Panc1 (cell line): ENCODE measurements around the gene EXTL1. TPM values are rescaled to one million over a fixed set of nuclear protein-coding genes. Genes with fewer than 3 reads are reported as not detected.
A peak's percentile ranks its signal among the peaks of the same experiment; 100 is the strongest.

Source experiments
- ATAC-seq: fragments of 200-7000 bp; cut with Tn5 transposase; 2 replicates; pipeline ENCODE4 v1.9.1; 2020; ENCODE audit warnings: mild to moderate bottlenecking, moderate library complexity
- BruUV-seq: library from RNA; stranded (reverse); fragments of 400-500 nt; replicated peaks from 2 replicates; lab custom pipeline; 2021; lab: Mats Ljungman, UMichigan
- CTCF ChIA-PET: fragments of 300-600 bp; sonication (Branson Sonifier 250); formaldehyde crosslinking; loops from one replicate; lab custom pipeline; 2022; ENCODE audit warnings: antibody characterized with exemption; lab: Charles Lee
- POLR2A ChIA-PET: fragments of 300-600 bp; sonication (Branson Sonifier 250); formaldehyde crosslinking; loops from one replicate; lab custom pipeline; 2022; ENCODE audit warnings: antibody characterized with exemption; lab: Charles Lee
- DNase-seq: peaks from one replicate; pipeline ENCODE4 v3.0.0-alpha.2; 2010; ENCODE audit warnings: low read depth, low spot score
- H3K27ac ChIP-seq: 2 replicates; pipeline ENCODE4 v1.5.1; 2011; ENCODE audit warnings: mild to moderate bottlenecking, low read length, inconsistent platforms
- H3K27me3 ChIP-seq: fragments of 200-500 bp; sonication (Bioruptor generic); 2 replicates; pipeline ENCODE4 v1.6.0; 2014; ENCODE audit warnings: low read length, inconsistent platforms; ENCODE audit not compliant: control insufficient read depth, insufficient read depth
- H3K36me3 ChIP-seq: fragments of 200-500 bp; sonication (Bioruptor generic); 2 replicates; pipeline ENCODE4 v1.5.1; 2014; ENCODE audit warnings: inconsistent platforms, mild to moderate bottlenecking, low read length, moderate library complexity; ENCODE audit not compliant: control insufficient read depth, insufficient read depth
- H3K4me1 ChIP-seq: 2 replicates; pipeline ENCODE4 v1.5.1; 2011; ENCODE audit warnings: inconsistent platforms, mild to moderate bottlenecking, low read length, moderate library complexity; ENCODE audit not compliant: control insufficient read depth, insufficient read depth
- H3K4me3 ChIP-seq, 2 experiments: 2 replicates each; pipeline ENCODE4 v1.5.1; 2011 to 2012; ENCODE audit warnings: low read depth in 2 of 2, low read length in 2 of 2, mild to moderate bottlenecking in 2 of 2, inconsistent platforms in 1 of 2, moderate library complexity in 1 of 2
- H3K9me3 ChIP-seq: fragments of 200-500 bp; sonication (Bioruptor generic); 2 replicates; pipeline ENCODE4 v1.5.1; 2014; ENCODE audit warnings: low read depth, mild to moderate bottlenecking, inconsistent platforms, low read length, moderate library complexity; ENCODE audit not compliant: control insufficient read depth, insufficient read depth
- CTCF ChIP-seq: fragments of 450-650 bp; IDR thresholded peaks from 2 replicates; pipeline ENCODE4 v1.5.1; 2017; ENCODE audit warnings: mild to moderate bottlenecking
- POLR2AphosphoS5 ChIP-seq: IDR thresholded peaks from 2 replicates; pipeline ENCODE4 v1.6.1; 2012; ENCODE audit warnings: mild to moderate bottlenecking, low read depth, low read length, moderate library complexity
- REST ChIP-seq, 2 experiments: IDR thresholded peaks; 2 replicates each; pipeline ENCODE4 v1.6.1; 2011 to 2012; ENCODE audit warnings: low read depth in 2 of 2, control low read depth in 1 of 2, low read length in 1 of 2, mild to moderate bottlenecking in 1 of 2, moderate library complexity in 1 of 2; ENCODE audit not compliant: insufficient read depth in 1 of 2
- SIN3A ChIP-seq: IDR thresholded peaks from 2 replicates; pipeline ENCODE4 v1.6.1; 2012; ENCODE audit warnings: low read depth, mild to moderate bottlenecking, low read length, moderate library complexity, borderline replicate concordance; ENCODE audit not compliant: insufficient read depth
- TCF7L2 ChIP-seq: IDR thresholded peaks from 2 replicates; pipeline ENCODE4 v1.6.1; 2011; ENCODE audit warnings: mild to moderate bottlenecking, low read depth, low read length, inconsistent platforms
- in situ Hi-C: cut with HindIII; loops from 2 replicates; pipeline ENCODE4 v1.10.0; 2016; ENCODE audit warnings: low sequenced_read_pairs, low pct_unique_long_range_greater_than_20kb
- intact Hi-C: fragments of 100-400 bp; cut with micrococcal nuclease; formaldehyde crosslinking; loops from one replicate; pipeline ENCODE4 v1.10.0; 2022; ENCODE audit not compliant: unreplicated experiment
- total RNA-seq: library from RNA; stranded (reverse); gene quantifications from one replicate; pipeline ENCODE4 v1.2.1, GENCODE V29; 2021; ENCODE audit not compliant: unreplicated experiment

The EXTL1 gene
- total RNA-seq, 1 experiment from 2014 or later, result 0.10 TPM

DNA sequence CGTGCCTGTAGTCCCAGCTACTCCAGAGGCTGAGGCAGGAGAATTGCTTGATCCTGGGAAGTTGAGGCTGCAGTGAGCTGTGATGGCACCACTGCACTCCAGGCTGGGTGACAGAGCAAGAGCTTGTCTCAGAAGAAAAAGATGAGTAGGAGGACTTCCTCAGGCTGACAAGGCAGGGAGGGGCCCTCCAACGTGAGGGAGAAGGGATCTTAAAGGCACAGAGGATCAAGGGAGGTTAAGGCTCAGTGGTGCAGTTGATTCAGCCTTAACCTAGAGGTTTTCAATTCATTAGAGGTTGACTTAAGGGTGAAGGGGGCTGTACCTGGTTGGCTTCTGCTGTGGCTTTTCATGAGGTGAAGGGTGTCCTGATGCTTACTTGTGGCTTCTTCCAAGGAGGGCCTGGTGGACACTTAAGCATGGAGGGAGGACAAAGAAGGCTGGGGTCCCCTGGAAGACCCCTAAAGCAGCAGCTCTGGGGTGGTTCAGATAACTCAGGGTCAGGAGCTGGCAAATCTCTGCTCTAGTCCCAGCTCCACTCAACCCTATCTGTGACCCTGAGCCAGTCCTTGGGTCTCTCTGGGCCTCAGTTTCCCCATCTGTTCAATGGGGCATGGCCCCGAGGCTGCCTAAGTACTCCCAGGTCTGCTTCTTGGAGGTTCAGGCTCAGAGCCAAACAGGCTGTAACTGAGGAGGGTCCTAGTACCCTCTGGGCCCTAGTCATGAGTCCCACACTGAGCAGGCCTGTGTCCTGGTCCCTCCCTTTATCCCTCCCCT, 6.3 kb downstream of the EXTL1 start:
- ATAC-seq, result peak; percentile 31
- BruUV-seq, result no TSS peak
- no peak for TF ChIP-seq REST (IDR thresholded peaks at IDR 0.05; ENCODE audit: insufficient read depth in 1 of 2, low read depth in 2 of 2, low read length in 1 of 2)
- no peak for TF ChIP-seq POLR2AphosphoS5
- TF ChIP-seq SIN3A, result no peak
- no peak for TF ChIP-seq CTCF
- TF ChIP-seq TCF7L2, result no peak
- Histone ChIP-seq H3K36me3 (no peaks in the 10 kb centered on the region), H3K4me1 (peaks cover 5% of the 10 kb centered on the region; the same call in 1 of the 2 replicates), H3K27me3 (no peaks in the 10 kb centered on the region), H3K4me3 (no peak overlapping the region), H3K9me3 (no peaks in the 10 kb centered on the region), H3K27ac (no peak overlapping the region)
- in situ Hi-C loops (no loop called here), intact Hi-C loops (no loop called here)
- DNase-seq, result no peak
- ChIA-PET POLR2A (no interaction called here), CTCF (interaction anchor here (0.7 kb wide), 3 partner anchors 11 to 33 kb away, joined by 8 to 11 read pairs (median 10); no protein-coding TSS in a partner anchor)

DNA sequence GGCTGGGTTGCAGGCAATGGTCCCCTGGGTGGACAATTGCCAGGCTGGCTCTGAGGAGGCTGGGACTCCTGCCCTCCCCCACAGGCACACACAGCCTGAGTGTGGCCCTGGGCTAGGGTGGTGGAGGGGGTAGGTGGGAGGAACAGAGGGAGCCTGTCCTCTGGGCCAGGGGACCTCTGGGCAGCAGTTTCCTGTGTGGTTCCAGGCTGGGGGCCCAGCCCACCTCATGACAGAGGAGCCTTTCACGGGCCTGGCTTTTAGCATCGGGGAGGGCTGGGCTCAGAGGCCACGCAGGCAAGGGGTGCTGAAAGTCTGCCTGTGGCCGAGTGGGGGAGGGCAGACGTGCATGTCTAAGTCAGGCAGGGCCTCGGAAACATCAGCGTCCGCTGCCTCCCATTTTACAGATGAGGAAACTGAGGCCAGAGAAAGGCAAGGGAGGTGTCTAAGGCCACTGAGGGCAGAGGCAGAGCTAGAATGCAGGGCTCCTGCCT, 7.0 kb downstream of the EXTL1 start:
- no peak for DNase-seq
- H3K9me3 ChIP-seq, result no peaks in the 10 kb centered on the region
- no peaks in the 10 kb centered on the region for H3K36me3 ChIP-seq
- no peak overlapping the region for H3K4me3 ChIP-seq
- TF ChIP-seq SIN3A (no peak), REST (IDR thresholded peaks at IDR 0.05; ENCODE audit: insufficient read depth in 1 of 2, low read depth in 2 of 2, low read length in 1 of 2) (no peak), TCF7L2 (no peak), POLR2AphosphoS5 (no peak), CTCF (no peak)
- POLR2A ChIA-PET, result no interaction called here
- BruUV-seq, result no TSS peak
- peaks cover 5% of the 10 kb centered on the region; the same call in 1 of the 2 replicates for H3K4me1 ChIP-seq
- H3K27ac ChIP-seq, result no peak overlapping the region
- intact Hi-C loops (no loop called here), in situ Hi-C loops (no loop called here)
- peak; percentile 38; the same call in 1 of the 2 replicates for ATAC-seq
- H3K27me3 ChIP-seq, result no peaks in the 10 kb centered on the region
- CTCF ChIA-PET, result no interaction called here
